Vagina (tissue), 2 donors: Measurements from ENCODE around the gene PSMB1.

Source experiments
- CTCF ChIP-seq, 3 experiments: fragments of 450-650 bp in 2 of 3; fragments of 200-600 bp in 1 of 3; sonication (generic) in 1 of 3; IDR thresholded peaks; one replicate each; pipeline ENCODE4 v1.5.1; 2017 to 2019; ENCODE audit warnings: antibody characterized with exemption in 3 of 3, mild to moderate bottlenecking in 2 of 3, moderate library complexity in 2 of 3
- POLR2A ChIP-seq, 2 donors: fragments of 450-650 bp; IDR thresholded peaks; one replicate each; pipeline ENCODE4 v1.6.1; 2017; ENCODE audit warnings: antibody characterized with exemption in 2 of 2, mild to moderate bottlenecking in 2 of 2, moderate library complexity in 2 of 2

- TF ChIP-seq CTCF (IDR thresholded peaks at IDR 0.05) (no peak), POLR2A (IDR thresholded peaks at IDR 0.05) (no peak)
Observed at GRCh38 chr6:170553534-170554012, 466 bp upstream of the PSMB1 start.
